ENCODE measurements around the gene TSPAN18.

The TSPAN18 gene

DNA sequence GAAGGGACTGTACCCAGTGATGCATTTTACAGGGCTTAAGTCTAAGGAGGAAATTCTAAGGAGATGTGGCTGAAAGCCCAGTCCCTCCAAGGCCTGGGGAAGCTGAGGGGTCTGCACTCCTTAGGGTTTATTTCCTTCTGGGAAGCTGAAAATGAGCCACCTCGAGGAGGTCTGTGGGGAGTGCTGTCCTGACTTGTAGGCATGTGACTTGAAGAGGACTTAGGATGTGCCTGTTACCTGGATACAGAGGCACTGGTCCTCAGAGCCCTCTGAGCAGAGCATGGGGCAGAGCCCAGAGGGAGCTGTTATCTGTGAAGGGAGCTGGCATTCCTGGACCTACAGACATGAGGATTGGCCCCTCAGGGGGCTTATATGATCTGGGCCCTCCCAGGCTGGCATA is 146.8 kb downstream of the TSPAN18 start:
- DNase-seq = no peak

DNA sequence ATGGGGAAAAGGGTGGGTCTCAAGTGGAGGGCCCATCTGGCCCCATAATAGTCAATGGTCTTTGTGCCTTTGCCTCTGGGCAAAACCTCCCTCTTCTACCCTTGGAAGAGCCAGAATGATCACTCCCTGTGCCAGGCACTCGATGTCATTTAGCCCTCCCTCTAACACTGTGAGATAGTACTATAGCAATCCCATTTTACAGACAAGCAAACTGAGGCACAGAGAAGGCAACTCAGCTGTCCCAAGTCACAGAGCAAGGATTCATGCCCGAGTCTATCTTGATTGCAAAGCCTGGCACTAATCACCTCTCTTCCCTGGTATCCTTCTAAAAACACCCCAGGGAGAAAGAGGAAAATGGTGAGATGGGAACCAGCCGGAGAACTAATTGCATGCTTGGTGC is 147.5 kb downstream of the TSPAN18 start:
- no peak for DNase-seq

DNA sequence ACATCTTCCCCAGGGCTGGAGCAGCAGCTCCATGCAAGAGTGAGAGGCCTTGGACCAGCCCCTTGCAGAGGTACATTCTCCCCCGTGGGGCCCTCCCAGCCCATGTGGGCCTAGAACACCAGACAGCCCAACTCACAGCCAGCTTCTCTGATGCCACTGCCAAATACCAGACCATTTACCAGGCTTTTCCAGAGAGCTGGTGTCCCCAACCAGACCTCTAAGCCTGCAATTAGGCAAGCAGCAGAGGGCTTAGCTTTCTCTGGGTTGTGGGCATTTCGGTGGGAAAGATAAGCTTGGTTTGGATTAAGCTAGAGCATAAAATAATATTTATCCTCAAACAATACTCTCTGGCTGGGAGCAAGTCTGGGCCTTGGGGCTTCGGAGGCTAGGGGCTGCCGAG is 148.3 kb downstream of the TSPAN18 start:
- DNase-seq = no peak

DNA sequence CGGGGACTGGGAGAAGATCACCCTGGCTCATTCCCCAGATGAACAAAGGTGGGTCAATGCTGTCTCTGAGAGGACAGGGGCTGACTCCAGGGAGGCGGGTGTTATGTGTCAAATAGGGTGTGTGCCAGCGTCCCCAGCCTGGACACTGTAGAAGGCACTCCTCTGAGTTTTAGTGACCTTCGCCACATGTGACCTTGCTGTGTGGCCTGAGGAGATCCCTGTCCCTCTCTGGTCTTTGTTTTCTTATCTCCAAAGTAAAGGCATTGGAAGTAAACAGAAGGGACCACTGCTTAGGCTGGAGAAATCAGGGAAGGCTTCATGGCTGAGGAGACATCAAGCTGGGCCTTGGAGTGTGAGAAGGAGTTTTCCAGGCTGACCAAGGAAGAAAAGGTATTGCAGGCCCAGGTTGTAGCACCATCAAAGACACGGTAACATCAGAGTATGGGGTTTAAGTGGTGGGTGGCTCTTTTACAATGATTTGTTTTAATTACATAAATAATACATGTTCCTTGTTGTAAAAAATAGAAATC is 149.5 kb downstream of the TSPAN18 start:
- DNase-seq = no peak

DNA sequence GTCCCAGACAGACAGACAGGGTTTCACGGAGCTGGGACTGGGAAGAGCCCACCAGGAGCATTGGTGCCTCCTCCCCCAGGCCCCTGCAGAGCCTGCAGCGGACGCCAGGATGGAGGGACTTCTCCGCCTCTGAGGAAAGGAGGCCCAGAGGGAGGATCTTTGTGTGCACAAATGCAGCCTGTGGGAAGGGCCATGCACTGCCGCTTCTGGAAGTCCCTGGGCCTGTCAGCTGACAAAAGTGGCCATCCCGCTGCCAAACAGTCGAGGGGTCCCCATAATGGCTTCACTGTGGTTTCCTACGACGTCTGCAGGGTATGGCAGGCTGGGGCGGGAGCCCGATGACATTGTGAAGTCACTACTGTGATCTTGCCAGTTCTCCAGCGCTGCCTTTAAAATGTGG is 150.1 kb downstream of the TSPAN18 start:
- DNase-seq = no peak

DNA sequence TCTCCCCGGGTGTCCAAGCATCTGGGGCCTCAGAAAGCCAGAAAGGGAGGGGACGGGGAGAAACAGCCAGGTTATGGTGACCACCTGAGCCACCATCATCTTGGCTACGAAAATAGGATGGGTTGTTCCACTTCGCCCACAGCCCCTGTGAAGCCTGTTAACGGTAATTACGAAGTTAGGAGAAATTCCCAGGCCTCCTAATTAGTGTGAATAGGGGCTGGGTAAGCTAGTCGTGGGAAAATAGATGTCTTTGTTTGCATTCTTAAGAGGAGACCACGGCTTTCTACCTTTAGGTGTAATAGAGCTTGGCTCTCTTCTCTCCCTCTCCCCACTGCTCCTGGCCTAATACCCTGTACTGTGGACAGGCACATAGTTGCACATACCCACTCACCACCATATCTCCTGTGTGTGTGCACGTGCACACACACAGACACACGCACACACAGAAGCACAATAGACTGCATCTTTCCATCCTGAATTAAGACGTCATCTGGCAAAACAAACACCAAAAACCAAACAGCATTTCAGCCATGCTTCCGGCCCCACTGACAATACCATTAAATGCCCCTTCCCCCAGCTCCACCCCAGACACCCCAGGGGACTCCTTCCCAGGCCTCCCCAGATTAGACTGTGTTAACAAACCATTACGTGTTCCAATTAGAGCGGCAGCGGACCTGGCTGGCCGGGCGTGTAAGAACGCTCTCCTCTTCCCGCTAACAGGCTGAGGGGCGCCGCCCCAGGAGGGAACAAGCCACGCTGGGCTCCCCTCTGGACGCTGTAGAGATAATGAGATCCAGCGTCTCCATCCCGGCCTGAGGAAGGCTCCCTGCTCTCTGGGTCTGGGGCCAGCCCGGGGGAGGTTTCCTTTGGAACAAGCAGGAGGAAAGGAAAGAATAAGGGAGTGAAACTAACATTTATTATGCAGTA is 151.1 kb downstream of the TSPAN18 start:
- no peak for DNase-seq

DNA sequence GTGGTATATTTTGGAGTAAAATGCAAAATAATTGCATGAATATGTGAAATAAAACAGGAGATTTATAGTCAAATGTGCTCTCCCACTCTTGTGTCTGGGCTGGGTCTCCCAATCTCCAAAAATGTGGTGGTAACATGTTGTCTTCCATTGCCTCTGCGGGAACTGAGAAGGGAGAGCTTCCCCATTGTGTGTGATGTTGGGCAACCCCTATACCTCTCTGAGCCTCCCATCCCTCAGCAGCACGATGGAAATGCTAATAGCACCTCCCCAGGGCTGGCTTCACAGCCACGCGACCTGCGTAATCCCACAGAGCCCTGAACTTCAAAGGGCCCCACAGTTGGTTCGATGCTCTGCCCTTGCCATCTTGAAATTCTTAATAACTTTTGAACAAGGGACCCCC is 151.9 kb downstream of the TSPAN18 start:
- no peak for DNase-seq

DNA sequence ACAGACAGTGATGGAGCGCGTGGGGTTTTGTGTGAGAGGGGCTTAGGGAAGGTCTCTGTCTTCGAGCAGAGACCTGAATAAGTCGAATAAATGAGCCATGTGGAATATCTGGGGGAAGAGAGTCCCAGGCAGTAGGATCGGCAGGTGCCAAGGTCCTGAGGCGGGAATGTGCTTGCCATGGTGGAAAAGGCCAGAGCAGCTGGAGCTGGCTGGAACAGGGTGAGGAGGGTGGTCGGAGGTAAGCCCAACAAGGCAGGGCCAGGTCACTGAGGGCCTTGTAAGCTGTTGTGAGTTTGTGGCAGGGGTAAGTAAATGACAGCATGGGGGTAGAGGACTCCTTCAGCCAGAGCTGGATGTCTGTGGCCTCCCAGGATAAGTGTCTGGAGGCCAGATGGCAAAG is 152.7 kb downstream of the TSPAN18 start:
- DNase-seq = no peak

DNA sequence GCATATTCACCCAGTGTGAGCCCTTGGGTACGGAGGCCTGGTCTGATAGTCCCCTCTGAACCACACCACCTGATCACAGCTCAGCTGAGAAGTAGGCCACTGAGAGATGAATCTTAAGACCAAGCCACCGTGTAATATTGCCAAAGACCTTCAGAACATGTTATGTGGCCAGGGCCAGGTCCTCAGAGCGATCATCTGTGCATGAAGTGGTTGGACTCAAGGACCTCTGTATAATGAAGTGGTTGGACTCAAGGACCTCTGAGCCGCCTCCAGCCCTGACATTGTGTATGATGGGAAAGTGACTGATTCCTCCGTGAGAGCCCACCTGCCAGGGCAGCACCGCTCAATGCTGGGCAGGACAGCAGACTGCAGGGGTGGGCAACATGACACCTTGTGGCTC is 153.7 kb downstream of the TSPAN18 start:
- no peak for DNase-seq

DNA sequence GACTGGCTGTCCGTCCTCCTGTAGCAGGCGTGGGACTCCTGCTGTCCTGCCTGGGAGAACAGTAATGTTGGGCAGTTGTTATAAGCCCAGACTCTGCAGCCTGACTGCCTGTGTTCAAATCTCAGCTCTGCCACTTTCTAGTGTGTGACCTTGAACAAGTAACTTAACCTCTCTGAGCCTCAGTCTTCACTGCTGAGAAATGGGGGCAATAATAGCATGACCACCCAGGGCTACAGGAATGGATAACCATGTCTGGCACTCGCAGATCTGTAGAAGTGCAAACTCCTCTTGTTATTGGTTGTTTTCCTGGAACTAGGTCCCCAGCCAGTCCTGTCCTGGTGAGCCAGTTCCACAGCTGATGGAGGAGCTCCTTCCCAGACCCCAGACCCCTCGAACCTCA is 154.2 kb downstream of the TSPAN18 start:
- DNase-seq = no peak

DNA sequence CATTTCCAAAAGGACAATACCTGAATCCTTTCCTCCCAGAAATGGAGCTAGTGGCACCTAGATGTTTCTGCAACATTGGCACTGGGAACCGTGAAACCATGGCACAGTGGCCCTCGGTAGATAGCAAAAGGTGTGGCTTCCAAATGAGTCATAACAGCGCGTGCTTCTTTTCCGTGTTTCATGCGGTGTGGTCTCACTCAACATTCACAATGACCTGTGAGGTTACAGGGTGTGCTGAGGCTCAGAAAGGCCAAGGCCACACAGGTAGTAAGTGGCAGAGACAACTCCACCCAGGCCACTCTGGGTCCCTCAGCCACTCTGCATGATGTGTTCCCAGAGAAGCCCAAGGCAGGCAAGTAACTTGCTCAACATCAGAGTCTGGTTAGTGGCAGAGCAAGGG is 156.5 kb downstream of the TSPAN18 start:
- DNase-seq = no peak

DNA sequence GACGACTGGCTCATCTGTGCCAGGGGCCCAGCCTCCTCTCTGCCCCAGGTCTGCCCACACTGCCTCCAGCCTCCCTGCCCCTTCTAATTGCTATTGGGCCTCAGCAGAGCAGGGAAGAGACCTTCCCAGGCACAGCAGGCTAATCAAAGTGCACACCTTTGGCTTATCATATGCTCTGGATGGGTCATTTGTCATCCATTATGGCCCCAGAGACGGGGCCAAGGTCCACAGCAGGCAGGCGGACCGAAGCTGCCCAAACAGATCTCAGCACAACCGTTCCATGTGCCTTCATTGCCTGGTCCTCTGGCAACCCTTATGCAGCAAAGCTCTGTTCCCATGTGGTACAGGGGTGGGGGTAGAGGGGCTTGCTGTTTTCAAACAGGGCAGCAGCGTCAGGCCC is 157.3 kb downstream of the TSPAN18 start:
- DNase-seq = no peak

DNA sequence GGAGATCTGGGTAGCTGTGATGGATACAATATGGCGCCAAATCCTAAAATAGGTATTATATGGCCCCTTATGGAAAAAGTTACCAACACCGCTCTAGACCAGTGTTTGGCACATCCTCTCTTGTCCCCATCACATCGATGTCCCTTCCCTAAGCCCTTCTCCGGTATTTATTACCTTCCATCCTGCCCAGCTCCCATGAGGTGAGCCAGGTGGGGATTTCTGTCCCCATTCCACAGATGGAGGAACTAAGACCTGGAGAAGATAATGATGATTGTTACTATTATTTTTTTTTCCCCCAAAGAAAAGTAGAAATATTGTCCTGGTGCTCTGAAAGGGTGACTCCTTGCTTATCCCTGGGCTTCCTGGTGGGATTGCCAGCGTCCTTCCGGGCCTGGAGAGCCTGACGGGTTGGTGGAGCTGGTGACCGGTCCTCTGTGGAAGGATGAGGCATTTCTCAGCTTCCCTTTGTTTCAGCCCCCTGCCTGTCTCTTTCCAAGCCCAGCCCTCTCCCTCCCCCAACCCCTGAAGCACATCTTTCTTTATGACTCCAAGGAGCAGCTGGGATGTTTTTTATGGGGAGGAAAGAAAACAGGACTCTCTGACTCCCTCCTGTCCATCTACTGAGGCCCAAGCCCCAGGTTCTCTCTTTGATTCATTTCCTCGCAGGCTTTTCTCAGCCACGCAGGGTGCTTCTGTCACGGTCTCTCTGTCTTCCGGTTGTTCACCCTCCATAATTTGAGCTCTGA is 158.5 kb downstream of the TSPAN18 start:
- DNase-seq = no peak

DNA sequence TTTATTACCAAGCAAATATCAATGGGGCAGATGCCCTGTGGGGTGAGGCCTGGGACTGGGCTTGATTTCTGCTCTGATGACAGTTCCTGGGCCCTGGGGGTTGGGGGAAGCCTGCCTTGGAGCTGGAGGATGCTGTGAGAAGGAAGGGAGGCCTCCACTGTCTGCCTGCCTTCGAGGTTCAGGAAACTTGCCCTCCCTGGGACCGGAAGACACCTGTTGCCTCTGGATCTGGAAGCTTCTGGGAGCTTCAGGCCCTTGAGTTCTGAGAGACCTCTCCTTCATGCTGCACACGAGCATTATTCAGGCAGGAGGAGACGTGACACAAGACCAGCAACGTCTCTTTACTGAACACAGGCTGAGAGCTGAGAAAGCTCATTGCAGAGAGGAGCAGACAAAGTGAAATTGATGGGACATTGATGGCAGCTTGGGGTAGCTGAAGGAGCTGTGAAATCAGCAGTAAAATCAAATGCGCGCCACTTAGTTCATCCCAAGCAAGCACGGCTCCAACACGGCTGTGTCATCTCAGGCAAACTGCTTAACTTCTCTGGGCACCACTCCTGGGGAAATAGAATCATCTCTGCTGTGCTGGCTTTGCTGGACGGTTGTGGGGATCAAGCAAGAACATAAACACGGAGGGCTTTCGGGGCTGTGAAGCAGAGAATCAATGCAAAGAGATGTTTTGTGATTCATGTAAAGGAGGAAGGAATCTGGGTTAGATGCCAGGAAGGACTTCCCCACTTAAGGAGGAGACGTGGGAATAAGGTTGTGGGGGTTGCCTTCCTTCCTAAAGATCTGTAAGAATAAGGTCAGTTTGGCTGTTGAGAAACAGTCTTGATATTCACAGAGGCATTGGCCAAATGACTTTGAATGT is 159.4 kb downstream of the TSPAN18 start:
- no peak for DNase-seq

DNA sequence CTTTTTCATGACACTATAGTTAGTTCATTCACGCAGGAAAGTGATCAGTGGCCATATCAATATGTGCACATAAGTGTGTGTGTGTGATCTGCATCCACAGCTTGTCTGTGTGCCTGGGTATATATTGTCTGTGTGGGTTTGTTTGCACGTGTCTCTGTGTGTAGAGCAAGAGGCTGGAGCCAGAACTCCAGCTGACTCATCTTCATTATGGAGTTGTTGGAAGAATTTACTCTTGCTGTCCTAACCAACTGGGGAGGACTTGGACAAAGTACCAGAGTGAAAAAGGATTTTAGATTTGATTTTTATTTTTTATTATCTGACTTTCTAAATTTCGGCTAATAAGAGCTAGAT is 160.0 kb downstream of the TSPAN18 start:
- no peak for DNase-seq

DNA sequence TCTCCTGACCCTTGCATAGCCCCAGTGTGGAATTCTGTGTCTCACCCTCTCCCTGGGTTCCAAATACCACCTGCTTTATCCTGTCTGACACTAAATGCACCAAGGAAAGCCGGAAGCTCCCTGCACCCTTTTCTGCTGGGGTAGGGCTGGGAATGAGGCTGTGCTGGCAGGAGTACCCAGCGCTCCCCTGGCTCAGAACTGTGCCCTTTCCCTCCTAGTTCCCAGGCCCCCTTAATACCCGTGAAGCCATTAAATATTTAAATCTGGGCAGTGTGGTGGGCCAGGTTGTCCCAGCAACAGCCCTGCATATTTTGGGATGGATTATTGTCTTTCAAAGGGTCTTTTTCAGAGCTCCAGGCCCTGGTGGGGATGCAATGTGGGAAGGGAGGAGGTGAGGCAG is 160.9 kb downstream of the TSPAN18 start:
- no peak for DNase-seq

DNA sequence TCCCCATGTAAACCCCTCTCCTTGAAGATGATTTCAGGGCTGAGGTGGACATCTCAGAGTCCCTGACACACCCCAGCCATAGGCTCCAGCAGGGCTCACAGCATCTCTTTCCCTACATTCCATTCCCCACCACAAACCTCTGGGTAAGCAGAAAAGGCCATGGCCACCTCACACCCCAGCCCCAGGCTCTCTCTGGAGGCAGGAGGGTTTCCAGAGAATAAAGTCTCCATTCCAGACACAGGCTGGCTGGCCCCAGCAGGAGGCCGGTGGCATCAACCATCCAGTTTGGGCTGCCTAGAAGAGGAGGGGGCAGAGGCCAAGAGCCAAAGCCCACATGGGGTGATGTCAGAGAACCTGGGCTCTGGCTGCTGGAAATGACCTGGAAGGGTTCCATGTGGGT is 162.5 kb downstream of the TSPAN18 start:
- DNase-seq = no peak

DNA sequence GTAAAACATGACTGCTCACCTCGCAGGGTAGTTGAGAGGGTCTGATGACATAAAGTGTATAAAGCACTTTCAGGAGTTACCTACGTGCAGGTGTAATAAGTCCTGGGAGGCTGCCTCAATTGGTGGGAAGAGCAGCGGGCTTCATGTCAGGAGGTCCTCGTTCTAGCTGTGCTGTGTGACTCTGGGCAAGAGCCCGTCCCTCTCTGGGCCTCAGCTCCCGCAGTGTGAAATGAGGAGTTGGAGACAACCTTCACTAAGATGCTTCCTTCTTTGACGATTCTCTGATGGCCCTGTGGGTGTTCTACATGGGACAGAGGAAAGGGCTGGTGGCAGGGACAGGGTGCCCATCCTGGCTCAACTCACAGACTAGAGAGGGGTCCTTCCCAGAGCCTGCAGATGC is 166.1 kb downstream of the TSPAN18 start:
- DNase-seq = no peak

DNA sequence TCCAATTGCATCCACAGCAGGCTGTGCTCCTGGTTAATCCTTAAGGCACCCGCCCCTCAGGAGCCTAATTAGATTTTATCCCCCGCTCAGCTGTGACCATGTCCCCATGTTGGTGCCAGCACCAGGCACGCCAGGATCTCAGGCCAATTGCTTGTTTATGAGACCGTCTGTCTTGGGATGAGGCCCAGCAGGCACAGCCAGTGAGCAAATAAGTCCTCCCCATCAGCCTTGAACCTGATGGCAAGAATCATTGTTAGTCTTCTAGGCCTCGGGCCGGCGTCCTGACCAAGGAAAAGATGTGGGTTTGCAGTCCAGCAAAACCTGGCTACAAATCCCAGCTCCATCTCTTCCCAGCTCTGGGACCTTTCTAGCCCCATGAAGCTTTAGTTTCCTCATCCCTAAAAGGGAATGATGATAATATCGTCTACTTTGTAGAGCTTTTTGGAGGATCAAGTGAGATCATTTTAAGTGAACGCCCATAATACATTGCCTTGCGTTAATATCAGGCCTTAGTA is 166.6 kb downstream of the TSPAN18 start:
- DNase-seq = no peak

DNA sequence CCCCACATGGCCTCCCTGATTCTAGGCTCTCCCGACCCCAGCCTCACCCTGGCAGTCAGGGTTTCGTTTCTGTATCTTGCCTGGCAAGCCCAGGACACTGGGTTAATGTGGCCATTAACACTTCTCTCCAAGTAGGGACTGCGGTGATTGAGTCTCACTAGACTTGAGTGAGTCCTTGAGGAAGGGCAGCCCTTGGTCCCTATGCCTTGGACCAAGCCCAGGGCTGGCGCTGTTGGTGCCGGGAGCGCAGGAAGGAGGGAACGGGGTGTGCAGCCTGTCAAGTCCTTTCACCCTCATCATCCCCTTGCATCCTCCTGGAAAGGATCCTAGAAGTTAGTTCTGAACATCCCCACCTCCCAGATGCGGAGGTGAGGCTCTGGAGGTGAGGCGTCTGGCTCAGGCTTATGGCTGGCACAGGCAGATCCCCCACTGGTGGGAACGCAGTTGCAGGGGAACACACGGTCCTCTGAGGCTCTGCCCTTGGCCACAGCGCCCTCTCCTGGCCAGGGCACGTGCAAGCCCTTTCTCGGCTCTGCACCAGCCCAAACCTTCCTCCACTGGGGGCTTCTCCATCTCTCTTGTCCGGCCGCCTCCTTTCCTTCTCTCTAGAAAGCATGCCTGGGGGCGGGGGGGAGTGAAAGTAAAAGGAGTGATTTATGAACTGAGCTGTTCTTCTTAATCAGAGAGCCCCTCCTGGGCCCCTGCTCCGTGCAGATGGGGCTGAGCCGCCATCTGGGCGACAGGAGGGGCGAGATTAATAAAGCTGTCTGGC is 167.3 kb downstream of the TSPAN18 start:
- DNase-seq = no peak

DNA sequence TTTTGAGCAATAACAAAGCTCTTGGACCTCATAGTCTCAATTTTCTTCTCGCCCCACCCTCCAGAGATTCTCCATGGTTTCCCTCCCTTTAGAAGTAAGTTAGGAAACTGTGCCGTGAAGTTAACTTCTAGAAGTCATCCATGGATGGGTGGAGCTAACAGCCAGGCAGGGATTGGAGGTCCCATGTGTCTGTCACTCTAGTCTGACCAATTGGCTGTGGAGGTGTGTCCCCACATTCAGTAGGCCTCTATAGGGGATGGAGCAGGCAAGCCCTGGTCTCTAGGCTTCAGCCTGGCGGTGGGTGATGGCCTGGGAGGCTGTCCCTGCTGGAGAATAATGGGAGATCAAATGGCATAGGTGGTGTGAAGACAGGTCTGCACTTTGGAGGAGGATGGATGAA is 173.2 kb downstream of the TSPAN18 start:
- DNase-seq = no peak

DNA sequence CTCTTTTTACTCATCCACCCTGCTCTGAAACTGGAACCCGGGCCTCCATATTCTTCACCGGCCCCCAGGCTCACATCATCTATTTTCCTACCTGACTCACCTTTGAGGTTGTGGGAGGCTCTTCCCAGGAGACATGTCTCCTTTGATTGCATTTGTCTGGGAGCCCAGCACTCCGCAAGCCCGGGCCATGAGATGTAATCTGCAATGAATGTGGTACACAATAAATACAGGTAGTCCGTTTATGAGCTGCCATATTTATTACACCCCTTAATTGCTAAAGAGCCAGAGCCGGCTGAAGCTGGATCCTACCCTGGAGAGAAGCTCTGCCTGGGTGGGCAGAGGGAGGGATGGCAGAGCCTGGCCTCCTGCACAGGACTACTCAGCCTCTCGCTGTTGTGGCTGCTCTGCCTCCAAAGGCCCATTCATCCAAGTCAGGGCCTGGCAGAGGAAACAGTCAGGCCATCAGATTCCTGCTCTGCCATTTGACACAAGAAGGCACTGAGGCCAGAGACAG is 174.4 kb downstream of the TSPAN18 start:
- no peak for DNase-seq
